Measurements from ENCODE around the gene FRZB.

Gene FRZB

DNA sequence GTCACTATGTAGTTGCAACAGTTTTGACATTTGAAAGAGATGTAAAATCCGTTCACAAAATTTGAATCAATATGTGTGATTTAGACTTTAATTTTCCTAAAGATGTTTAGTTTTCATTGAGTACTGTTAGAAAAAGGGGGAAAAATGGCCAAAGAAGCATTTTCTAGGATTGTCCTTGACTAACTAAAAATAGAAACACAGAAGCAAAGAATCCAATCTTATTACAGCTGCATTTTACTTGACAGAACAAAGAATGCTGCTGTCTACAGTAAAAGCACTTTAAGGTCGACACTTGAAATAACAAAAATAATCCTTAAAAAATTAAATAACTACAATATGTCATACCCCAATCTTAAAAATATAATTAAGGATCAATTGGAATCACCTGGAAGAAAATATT is 48.9 kb downstream of the FRZB start (continued):
- TF ChIP-seq, protein P1, sequence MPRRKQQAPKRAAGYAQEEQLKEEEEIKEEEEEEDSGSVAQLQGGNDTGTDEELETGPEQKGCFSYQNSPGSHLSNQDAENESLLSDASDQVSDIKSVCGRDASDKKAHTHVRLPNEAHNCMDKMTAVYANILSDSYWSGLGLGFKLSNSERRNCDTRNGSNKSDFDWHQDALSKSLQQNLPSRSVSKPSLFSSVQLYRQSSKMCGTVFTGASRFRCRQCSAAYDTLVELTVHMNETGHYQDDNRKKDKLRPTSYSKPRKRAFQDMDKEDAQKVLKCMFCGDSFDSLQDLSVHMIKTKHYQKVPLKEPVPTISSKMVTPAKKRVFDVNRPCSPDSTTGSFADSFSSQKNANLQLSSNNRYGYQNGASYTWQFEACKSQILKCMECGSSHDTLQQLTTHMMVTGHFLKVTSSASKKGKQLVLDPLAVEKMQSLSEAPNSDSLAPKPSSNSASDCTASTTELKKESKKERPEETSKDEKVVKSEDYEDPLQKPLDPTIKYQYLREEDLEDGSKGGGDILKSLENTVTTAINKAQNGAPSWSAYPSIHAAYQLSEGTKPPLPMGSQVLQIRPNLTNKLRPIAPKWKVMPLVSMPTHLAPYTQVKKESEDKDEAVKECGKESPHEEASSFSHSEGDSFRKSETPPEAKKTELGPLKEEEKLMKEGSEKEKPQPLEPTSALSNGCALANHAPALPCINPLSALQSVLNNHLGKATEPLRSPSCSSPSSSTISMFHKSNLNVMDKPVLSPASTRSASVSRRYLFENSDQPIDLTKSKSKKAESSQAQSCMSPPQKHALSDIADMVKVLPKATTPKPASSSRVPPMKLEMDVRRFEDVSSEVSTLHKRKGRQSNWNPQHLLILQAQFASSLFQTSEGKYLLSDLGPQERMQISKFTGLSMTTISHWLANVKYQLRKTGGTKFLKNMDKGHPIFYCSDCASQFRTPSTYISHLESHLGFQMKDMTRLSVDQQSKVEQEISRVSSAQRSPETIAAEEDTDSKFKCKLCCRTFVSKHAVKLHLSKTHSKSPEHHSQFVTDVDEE (CRISPR knock-in tag; IDR thresholded peaks at IDR 0.05), result no peak
- TF ChIP-seq ESRRG (CRISPR knock-in tag; IDR thresholded peaks at IDR 0.05), result no peak
- no peak for TF ChIP-seq ISL1 (CRISPR knock-in tag; IDR thresholded peaks at IDR 0.05)
- TF ChIP-seq, protein P2, sequence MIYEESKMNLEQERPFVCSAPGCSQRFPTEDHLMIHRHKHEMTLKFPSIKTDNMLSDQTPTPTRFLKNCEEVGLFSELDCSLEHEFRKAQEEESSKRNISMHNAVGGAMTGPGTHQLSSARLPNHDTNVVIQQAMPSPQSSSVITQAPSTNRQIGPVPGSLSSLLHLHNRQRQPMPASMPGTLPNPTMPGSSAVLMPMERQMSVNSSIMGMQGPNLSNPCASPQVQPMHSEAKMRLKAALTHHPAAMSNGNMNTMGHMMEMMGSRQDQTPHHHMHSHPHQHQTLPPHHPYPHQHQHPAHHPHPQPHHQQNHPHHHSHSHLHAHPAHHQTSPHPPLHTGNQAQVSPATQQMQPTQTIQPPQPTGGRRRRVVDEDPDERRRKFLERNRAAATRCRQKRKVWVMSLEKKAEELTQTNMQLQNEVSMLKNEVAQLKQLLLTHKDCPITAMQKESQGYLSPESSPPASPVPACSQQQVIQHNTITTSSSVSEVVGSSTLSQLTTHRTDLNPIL (CRISPR knock-in tag; IDR thresholded peaks at IDR 0.05; ENCODE audit: low read depth), result no peak
- TF ChIP-seq OSR1 (CRISPR knock-in tag; IDR thresholded peaks at IDR 0.05), result no peak
- no peak for TF ChIP-seq SNAI2 (CRISPR knock-in tag; IDR thresholded peaks at IDR 0.05)
- no peak for TF ChIP-seq ZNF8 (CRISPR knock-in tag; IDR thresholded peaks at IDR 0.05)

DNA sequence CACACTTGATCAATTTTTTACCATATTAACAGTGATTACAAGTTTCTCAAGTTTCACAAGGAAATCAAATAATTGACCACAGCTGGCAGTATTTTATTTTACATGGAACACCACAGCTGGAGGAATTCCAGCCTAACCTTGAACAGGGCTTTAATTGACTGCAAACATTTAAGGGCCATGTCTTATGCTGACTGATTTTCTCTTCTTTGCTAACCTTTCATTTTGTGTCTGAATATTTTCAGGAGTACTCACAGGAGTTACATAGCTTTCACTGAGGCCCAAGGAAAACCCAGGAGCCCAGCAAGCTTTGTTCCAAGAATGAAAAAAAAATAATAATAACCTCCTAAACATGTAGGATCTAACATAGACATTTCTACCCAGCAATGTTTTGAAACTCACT is 49.6 kb downstream of the FRZB start:
- TF ChIP-seq BACH2 (CRISPR knock-in tag; IDR thresholded peaks at IDR 0.05; ENCODE audit: borderline replicate concordance) (no peak), TOX (CRISPR knock-in tag; IDR thresholded peaks at IDR 0.05; ENCODE audit: borderline replicate concordance) (no peak), ARNTL (CRISPR knock-in tag; IDR thresholded peaks at IDR 0.05; ENCODE audit: borderline replicate concordance, low read depth) (no peak), ZFP30 (CRISPR knock-in tag; IDR thresholded peaks at IDR 0.05) (no peak), SNAI2 (CRISPR knock-in tag; IDR thresholded peaks at IDR 0.05) (no peak), ZNF8 (CRISPR knock-in tag; IDR thresholded peaks at IDR 0.05) (no peak), TCF4 (CRISPR knock-in tag; IDR thresholded peaks at IDR 0.05; ENCODE audit: borderline replicate concordance) (no peak), CSDC2 (CRISPR knock-in tag; IDR thresholded peaks at IDR 0.05) (no peak), PPARA (CRISPR knock-in tag; IDR thresholded peaks at IDR 0.05; ENCODE audit: borderline replicate concordance) (no peak), ESRRG (CRISPR knock-in tag; IDR thresholded peaks at IDR 0.05) (no peak), ZNF70 (CRISPR knock-in tag; IDR thresholded peaks at IDR 0.05) (no peak), OSR1 (CRISPR knock-in tag; IDR thresholded peaks at IDR 0.05) (no peak)
- TF ChIP-seq, protein P1 (CRISPR knock-in tag; IDR thresholded peaks at IDR 0.05), result no peak
- TF ChIP-seq, protein P2 (CRISPR knock-in tag; IDR thresholded peaks at IDR 0.05; ENCODE audit: low read depth), result no peak
- TF ChIP-seq, protein P3, sequence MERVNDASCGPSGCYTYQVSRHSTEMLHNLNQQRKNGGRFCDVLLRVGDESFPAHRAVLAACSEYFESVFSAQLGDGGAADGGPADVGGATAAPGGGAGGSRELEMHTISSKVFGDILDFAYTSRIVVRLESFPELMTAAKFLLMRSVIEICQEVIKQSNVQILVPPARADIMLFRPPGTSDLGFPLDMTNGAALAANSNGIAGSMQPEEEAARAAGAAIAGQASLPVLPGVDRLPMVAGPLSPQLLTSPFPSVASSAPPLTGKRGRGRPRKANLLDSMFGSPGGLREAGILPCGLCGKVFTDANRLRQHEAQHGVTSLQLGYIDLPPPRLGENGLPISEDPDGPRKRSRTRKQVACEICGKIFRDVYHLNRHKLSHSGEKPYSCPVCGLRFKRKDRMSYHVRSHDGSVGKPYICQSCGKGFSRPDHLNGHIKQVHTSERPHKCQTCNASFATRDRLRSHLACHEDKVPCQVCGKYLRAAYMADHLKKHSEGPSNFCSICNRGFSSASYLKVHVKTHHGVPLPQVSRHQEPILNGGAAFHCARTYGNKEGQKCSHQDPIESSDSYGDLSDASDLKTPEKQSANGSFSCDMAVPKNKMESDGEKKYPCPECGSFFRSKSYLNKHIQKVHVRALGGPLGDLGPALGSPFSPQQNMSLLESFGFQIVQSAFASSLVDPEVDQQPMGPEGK (CRISPR knock-in tag; IDR thresholded peaks at IDR 0.05; ENCODE audit: borderline replicate concordance), result no peak
- TF ChIP-seq, protein P4, sequence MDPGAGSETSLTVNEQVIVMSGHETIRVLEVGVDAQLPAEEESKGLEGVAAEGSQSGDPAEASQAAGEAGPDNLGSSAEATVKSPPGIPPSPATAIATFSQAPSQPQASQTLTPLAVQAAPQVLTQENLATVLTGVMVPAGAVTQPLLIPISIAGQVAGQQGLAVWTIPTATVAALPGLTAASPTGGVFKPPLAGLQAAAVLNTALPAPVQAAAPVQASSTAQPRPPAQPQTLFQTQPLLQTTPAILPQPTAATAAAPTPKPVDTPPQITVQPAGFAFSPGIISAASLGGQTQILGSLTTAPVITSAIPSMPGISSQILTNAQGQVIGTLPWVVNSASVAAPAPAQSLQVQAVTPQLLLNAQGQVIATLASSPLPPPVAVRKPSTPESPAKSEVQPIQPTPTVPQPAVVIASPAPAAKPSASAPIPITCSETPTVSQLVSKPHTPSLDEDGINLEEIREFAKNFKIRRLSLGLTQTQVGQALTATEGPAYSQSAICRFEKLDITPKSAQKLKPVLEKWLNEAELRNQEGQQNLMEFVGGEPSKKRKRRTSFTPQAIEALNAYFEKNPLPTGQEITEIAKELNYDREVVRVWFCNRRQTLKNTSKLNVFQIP (CRISPR knock-in tag; IDR thresholded peaks at IDR 0.05; ENCODE audit: borderline replicate concordance, low read depth), result no peak
- peak; percentile 80 for ATAC-seq

DNA sequence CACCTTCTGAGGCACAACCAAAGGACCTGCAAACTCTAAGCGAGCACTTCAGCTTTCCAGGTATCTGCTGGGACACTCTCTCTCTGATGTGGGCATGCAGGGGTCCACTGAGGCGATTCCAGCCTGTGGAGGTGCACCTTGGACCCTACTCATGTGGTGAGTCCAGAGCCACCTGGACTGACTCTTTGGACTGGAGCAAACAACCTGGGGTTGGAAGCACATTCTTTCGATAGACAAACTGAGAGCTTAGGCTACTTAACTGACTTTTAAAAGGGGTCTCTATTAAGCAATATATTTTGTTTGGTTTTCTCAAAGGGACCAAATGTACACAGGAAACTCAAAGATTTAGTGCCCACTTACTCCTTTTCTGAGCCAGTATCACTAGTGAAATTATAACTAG is 51.6 kb downstream of the FRZB start:
- TF ChIP-seq ZNF70 (CRISPR knock-in tag; IDR thresholded peaks at IDR 0.05) (no peak), ZFP3 (CRISPR knock-in tag; IDR thresholded peaks at IDR 0.05) (no peak), GLIS3 (CRISPR knock-in tag; IDR thresholded peaks at IDR 0.05) (no peak), ISL1 (CRISPR knock-in tag; IDR thresholded peaks at IDR 0.05) (no peak)
- TF ChIP-seq, protein P4 (CRISPR knock-in tag; IDR thresholded peaks at IDR 0.05; ENCODE audit: borderline replicate concordance, low read depth), result no peak
- TF ChIP-seq, protein P5, sequence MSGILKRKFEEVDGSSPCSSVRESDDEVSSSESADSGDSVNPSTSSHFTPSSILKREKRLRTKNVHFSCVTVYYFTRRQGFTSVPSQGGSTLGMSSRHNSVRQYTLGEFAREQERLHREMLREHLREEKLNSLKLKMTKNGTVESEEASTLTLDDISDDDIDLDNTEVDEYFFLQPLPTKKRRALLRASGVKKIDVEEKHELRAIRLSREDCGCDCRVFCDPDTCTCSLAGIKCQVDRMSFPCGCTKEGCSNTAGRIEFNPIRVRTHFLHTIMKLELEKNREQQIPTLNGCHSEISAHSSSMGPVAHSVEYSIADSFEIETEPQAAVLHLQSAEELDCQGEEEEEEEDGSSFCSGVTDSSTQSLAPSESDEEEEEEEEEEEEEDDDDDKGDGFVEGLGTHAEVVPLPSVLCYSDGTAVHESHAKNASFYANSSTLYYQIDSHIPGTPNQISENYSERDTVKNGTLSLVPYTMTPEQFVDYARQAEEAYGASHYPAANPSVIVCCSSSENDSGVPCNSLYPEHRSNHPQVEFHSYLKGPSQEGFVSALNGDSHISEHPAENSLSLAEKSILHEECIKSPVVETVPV (CRISPR knock-in tag; IDR thresholded peaks at IDR 0.05), result no peak
- ATAC-seq, result no peak

Measured in SK-N-SH treated with all-trans-retinoic acid at 6 μM for 48 hours (cell line).